ENCODE results near the gene RPL32.
A peak's percentile ranks its signal among the peaks of the same experiment; 100 is the strongest.

RPL32 gene

DNA sequence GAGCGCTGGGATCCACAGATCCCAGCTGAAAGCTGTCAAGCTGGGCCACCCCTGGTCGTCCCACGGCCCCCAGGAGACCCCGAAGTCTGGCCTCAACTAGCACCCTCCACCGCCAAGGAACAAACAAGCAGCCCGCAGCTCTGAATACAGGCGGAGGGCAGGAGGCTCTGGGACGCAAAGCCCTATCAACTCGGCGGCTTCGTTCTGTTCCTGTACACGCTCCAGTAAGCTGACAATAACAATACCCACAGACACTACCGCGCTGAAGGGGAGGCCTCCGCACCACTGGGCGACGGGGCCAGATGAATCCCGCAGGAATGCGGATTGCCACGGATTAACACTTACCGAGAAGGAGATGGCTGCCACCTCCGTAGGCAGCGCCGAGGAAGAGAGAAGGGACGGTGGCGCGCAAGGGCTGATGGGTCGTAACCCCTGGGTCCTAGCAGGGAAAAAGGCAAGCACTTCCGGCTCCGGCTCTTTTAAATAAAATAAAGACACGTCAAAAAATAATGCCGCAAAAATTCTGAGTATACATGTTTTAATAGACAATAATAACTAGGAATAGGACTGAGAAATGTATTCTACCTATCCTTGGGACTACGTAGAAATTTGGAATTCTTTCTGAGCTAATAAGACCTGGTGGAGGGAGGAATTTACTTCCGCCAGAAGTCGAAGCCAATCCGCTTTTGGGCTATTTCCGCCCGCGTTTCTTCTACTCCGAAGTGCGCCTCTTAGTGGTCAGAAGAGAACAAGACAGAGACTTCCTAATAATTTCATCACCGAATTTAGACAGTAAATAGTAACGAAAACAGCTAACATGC, at the start of gene RPL32:
TSS of gene RPL32 (minus strand) at position 417 of the 821 bp plus-strand sequence. CDS start 1,328 bp downstream, outside the sequence.
- peak; percentile 83 for DNase-seq (ENCODE audit: low read depth, low spot score)
- Histone ChIP-seq H3K9me3 (ENCODE audit: low read depth, low read length) (no peaks in the 10 kb centered on the region), H3K4me3 (peak within 1 kb of the TSS; percentile 82), H3K36me3 (ENCODE audit: insufficient read depth, low read length) (peaks cover 43% of the 10 kb centered on the region), H3K27ac (peak within 1 kb of the TSS; percentile 96), H3K9ac (ENCODE audit: insufficient read length) (peak within 1 kb of the TSS; percentile 99)
- TF ChIP-seq EZH2 (IDR thresholded peaks at IDR 0.05) (no peak), POLR2AphosphoS5 (IDR thresholded peaks at IDR 0.05; ENCODE audit: borderline replicate concordance, low read depth, low read length) (peak; percentile 99)

DNA sequence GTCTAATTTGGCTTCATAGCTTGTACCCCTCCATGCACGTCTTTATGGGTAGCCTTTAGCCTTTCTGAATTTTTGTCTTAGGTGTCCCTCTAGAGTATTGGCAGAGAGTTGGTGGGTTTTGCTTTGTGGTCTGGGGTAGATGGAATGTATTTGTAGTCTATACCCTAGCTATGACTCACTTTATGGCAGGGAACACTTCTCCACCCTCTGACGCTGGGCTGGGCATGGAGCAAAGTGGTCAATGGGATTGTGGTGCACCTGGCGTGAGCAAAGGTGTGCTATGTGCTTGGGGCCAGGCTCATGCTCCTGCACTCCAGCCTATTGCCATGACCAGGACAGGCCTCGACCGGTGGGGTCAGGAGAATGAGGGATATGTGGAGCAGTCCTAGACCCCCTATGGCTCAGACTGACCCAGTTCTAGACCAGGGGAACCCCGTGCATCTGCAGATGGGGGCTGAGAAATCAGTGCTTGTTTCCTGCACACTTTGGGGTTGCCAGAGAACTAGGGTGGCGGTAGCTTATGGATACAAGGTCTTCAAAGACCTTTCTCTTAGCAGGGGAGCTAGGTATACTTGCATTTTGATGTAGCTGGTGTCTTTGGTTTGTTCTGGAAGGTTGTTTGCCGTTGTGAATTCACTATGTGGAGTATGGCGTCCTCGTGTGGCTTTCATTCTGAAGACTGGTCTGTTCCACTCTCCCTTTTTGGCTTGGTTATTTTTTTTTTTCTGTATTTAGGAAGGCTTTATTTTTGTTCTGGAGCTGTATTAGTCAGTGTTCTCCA, 49.4 kb upstream of the RPL32 start:
- no peak overlapping the region for H3K4me3 ChIP-seq
- TF ChIP-seq EZH2 (IDR thresholded peaks at IDR 0.05): no peak
- TF ChIP-seq FOXP2 (optimal IDR thresholded peaks at IDR 0.05; ENCODE audit: control extremely low read depth, extremely low read length, insufficient read depth): no peak
- TF ChIP-seq POLR2AphosphoS5 (IDR thresholded peaks at IDR 0.05; ENCODE audit: borderline replicate concordance, low read depth, low read length): no peak
- H3K27ac ChIP-seq: no peak overlapping the region
- H3K9me3 ChIP-seq (ENCODE audit: low read depth, low read length): no peaks in the 10 kb centered on the region
- H3K9ac ChIP-seq (ENCODE audit: insufficient read length): no peak overlapping the region
- H3K36me3 ChIP-seq (ENCODE audit: insufficient read depth, low read length): no peaks in the 10 kb centered on the region
- no peak for DNase-seq (ENCODE audit: low read depth, low spot score)

- TF ChIP-seq EZH2 (IDR thresholded peaks at IDR 0.05) (no peak), FOXP2 (optimal IDR thresholded peaks at IDR 0.05; ENCODE audit: control extremely low read depth, extremely low read length, insufficient read depth) (no peak), POLR2AphosphoS5 (IDR thresholded peaks at IDR 0.05; ENCODE audit: borderline replicate concordance, low read depth, low read length) (no peak)
- DNase-seq (ENCODE audit: low read depth, low spot score): no peak
- H3K4me3 ChIP-seq: no peak overlapping the region
- no peak overlapping the region for H3K27ac ChIP-seq
- H3K36me3 ChIP-seq (ENCODE audit: insufficient read depth, low read length): no peaks in the 10 kb centered on the region
- no peaks in the 10 kb centered on the region for H3K9me3 ChIP-seq (ENCODE audit: low read depth, low read length)
- no peak overlapping the region for H3K9ac ChIP-seq (ENCODE audit: insufficient read length)
Observed at GRCh38 chr3:12886736-12887135, 45.4 kb upstream of the RPL32 start.

DNA sequence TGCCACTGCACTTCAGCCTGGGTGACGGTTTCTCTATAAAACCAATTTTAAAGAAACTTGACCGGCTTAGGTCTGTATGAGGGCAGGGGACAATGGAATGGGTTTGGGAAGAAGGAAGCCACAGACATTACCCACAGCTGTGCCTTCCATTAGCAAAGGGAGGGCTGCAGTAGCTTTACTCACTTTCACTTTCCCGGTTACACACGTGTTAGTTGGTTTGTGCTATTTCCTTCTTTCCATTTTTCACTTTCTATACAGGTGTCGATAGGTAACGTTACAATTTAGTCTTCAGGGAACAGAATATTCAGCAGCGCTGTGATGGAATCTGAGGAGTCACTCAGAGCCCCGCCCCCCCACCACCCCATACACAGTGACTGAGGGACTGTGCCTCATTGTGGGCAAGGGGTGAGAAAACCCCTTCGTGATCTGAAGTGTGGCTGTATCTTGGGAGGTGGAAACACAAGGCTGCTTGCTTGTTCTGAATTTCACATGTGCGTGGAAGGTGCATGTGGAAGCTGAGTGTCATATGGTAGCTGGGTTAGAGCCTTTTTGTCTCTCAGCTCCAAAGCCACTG, 44.8 kb upstream of the RPL32 start:
- Histone ChIP-seq H3K27ac (no peak overlapping the region), H3K9me3 (ENCODE audit: low read depth, low read length) (no peaks in the 10 kb centered on the region), H3K9ac (ENCODE audit: insufficient read length) (no peak overlapping the region), H3K4me3 (no peak overlapping the region), H3K36me3 (ENCODE audit: insufficient read depth, low read length) (no peaks in the 10 kb centered on the region)
- TF ChIP-seq EZH2 (IDR thresholded peaks at IDR 0.05): no peak
- TF ChIP-seq FOXP2 (optimal IDR thresholded peaks at IDR 0.05; ENCODE audit: control extremely low read depth, extremely low read length, insufficient read depth): no peak
- no peak for TF ChIP-seq POLR2AphosphoS5 (IDR thresholded peaks at IDR 0.05; ENCODE audit: borderline replicate concordance, low read depth, low read length)
- DNase-seq (ENCODE audit: low read depth, low spot score): no peak

- Histone ChIP-seq H3K9ac (ENCODE audit: insufficient read length) (no peak overlapping the region), H3K27ac (no peak overlapping the region)
Observed at GRCh38 chr3:12885583-12885930, 44.2 kb upstream of the RPL32 start.

GRCh38 chr3:12884790-12885582, 43.6 kb upstream of the RPL32 start:
- Histone ChIP-seq H3K4me3 (no peak overlapping the region), H3K9ac (ENCODE audit: insufficient read length) (no peak overlapping the region), H3K27ac (no peak overlapping the region), H3K9me3 (ENCODE audit: low read depth, low read length) (no peaks in the 10 kb centered on the region), H3K36me3 (ENCODE audit: insufficient read depth, low read length) (no peaks in the 10 kb centered on the region)
- TF ChIP-seq POLR2AphosphoS5 (IDR thresholded peaks at IDR 0.05; ENCODE audit: borderline replicate concordance, low read depth, low read length): no peak
- no peak for TF ChIP-seq FOXP2 (optimal IDR thresholded peaks at IDR 0.05; ENCODE audit: control extremely low read depth, extremely low read length, insufficient read depth)
- TF ChIP-seq EZH2 (IDR thresholded peaks at IDR 0.05): no peak
- no peak for DNase-seq (ENCODE audit: low read depth, low spot score)

More at GRCh38 chr3:12885583-12885930, 44.2 kb upstream of the RPL32 start:
- Histone ChIP-seq H3K9me3 (ENCODE audit: low read depth, low read length) (no peaks in the 10 kb centered on the region), H3K36me3 (ENCODE audit: insufficient read depth, low read length) (no peaks in the 10 kb centered on the region), H3K4me3 (no peak overlapping the region)
- no peak for DNase-seq (ENCODE audit: low read depth, low spot score)
- TF ChIP-seq FOXP2 (optimal IDR thresholded peaks at IDR 0.05; ENCODE audit: control extremely low read depth, extremely low read length, insufficient read depth) (no peak), POLR2AphosphoS5 (IDR thresholded peaks at IDR 0.05; ENCODE audit: borderline replicate concordance, low read depth, low read length) (no peak), EZH2 (IDR thresholded peaks at IDR 0.05) (no peak)

DNA sequence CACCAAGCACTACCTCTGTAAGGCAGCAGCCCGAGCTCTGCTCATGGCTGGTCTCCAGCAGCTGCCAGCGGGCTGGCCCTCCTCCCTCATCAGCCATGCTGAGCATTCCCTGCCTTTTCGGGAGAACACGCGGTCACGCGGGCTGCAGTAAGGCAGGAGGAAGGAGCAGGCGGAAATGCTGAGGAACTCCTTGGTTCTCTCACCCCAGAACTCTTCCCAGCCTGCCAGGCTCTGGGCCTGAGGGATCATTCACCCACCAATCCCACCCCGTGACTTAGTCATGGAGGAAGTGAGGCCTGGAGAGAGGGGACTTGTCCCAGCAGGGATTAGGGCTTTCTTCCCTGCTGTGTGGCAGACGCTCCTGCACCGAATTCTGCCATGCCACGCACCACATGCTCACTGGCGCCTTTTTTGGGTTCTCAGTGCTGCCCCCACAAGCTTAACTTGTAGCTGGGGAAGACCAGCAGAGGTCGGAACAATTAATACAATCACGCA, 42.9 kb upstream of the RPL32 start:
- no peak overlapping the region for H3K9ac ChIP-seq (ENCODE audit: insufficient read length)
- no peak overlapping the region for H3K4me3 ChIP-seq
- TF ChIP-seq EZH2 (IDR thresholded peaks at IDR 0.05) (no peak), FOXP2 (optimal IDR thresholded peaks at IDR 0.05; ENCODE audit: control extremely low read depth, extremely low read length, insufficient read depth) (no peak), POLR2AphosphoS5 (IDR thresholded peaks at IDR 0.05; ENCODE audit: borderline replicate concordance, low read depth, low read length) (no peak)
- no peaks in the 10 kb centered on the region for H3K36me3 ChIP-seq (ENCODE audit: insufficient read depth, low read length)
- no peak overlapping the region for H3K27ac ChIP-seq
- DNase-seq (ENCODE audit: low read depth, low spot score): no peak
- H3K9me3 ChIP-seq (ENCODE audit: low read depth, low read length): no peaks in the 10 kb centered on the region

Data from SK-N-MC (cell line).